Hematopoietic multipotent progenitor cell treated with erythropoietin and hydrocortisone succinate and interleukin-3 and kit ligand, for 8 days (in vitro differentiated cells): Measurements from ENCODE around the gene STX3.
"Not testable (repeated sequence)": the region's sequence is repeated elsewhere in the genome, so short reads cannot be mapped to it uniquely, and the experiment has no call there.

ENCODE experiments used
- DNase-seq: peaks from one replicate; pipeline ENCODE4 v3.0.0-alpha.2; 2015

Gene STX3

DNA sequence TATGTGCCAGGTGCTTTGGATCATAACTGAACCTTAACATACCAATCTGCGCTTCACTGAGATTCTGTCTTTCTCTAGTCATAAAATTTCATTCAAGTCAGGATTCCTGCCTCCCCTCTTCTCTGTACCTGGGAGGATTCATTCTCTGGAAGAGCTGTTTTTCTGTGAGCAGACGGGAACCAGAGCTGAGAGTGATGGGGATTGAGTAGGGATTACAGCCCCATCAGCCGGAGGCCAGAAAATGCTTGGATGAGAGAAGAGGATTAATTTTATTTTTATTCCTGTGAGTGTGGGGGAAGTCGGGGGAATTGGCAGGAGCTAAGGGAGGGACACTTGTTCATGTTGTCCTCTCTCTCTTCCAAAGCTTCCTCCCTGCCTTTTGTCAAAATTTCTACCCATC is 4.7 kb downstream of the STX3 start:
- DNase-seq: no peak

GRCh38 chr11:59760771-59761170 is 5.6 kb downstream of the STX3 start:
- DNase-seq: no peak

DNA sequence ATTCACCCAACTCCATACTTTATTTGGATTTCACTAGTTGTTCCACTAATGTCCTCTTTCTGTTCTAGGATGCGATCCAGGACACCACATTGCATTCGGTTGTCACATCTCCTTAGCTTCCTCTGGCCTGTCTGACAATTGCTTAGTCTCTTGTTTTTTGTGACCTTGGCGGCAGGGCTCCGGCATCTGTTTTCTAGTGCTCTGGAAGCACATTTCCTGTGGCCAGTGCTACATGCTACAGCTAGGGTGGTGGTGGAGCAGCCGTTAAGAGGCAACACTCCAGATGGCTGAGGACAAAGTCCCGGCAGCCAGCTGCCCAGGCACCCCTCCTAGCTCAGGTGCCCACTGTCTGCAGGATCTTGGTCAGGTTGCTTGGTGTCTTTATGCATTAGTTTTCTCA is 6.8 kb downstream of the STX3 start:
- DNase-seq: no peak

- no peak for DNase-seq
These were observed 10.0 kb downstream of the STX3 start for GRCh38 chr11:59765068-59765735.

DNA sequence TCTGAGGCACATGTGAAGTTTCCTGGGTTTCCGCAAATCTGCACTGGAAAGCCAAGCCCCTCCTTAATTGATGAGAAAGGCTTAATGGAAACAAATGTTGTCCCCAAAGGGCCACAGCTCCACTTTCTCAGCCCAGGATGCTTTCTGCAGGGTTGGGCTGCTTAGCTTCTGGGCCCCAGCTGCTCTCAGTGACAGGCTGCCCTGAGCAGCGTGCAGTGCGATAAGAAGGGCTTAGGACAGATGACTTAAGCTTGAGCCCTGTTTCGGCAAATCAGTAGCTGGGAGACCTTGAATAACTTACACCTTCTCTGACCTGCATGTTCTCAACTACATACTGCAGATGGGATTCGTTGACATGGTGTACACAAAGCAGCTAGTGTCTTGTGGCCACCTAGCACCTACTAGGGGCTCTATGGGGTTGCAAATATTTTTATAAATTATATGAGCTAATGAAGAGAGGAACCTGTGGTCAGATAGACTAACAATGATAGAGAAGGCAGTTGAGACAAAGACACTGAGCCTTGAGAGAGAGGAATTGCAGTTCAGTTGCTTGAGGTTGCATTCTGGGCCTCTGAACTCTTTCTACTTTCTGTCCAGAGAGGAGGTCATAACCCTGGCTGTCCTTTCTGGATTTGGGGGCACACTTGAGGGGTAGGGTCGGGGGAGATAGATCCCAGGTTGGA is 11.5 kb downstream of the STX3 start:
- DNase-seq: peak; percentile 58

DNA sequence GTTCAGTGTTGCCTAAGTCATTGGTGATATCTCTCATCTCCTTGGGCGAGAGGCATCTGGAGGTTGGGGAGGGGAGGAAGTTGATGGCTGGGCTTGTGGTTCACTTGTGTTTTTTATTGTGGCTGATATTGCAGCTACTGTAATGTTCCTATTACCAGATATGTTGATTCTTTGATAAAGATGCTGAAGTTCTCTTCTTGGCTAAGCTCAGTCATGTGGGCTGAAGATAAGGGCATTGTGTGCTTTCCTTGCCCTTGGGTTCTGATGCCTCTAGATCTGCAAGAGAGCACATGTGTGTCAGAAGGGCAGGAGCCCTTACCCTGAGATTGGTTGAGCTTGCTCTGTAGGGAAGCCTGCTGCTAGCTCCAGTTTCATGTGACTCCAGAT is 12.0 kb downstream of the STX3 start:
- peak; percentile 92 for DNase-seq

- DNase-seq: no peak
These were observed 13.9 kb downstream of the STX3 start for GRCh38 chr11:59769111-59769510.

- DNase-seq: no peak
These were observed 14.7 kb downstream of the STX3 start for GRCh38 chr11:59769828-59770227.

GRCh38 chr11:59770319-59770718 is 15.1 kb downstream of the STX3 start:
- DNase-seq: no peak

DNA sequence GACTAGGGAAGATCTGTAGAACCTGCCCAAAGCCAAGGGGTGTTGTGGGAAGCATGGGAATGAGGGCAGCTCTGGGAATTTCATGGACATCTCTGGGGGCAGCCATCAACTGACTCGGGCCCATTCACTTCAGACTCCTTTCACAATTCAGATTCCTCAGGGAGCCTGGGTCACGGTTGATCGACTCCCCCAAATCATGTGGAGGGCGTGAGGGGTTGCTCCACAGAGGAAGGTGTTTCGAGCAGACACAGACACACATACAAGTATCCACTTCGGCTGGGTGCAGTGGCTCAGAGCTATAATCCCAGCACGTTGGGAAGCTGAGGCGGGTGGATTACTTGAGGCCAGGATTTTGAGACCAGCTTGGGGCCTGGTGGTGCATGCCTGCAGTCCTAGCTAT is 15.7 kb downstream of the STX3 start:
- DNase-seq: no peak

DNA sequence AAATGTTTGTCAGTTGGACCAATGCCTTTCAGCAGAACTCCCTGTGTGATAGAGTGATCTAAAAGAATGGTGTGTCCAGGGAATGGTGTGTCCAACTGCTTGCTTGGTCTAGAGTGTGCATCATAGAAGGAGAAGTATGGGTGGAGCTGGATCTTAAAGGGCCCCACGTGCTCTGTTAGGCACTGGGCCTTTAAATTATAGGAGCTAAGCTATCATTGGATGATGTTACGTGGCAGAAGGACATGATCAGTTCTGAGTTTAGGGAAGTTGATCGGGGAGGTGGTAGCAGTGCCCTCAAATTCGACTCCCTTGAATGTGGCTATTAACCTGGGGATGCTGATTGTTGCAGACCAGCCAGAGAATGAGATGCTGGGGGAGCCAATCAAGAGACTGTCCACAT is 16.4 kb downstream of the STX3 start:
- no peak for DNase-seq

GRCh38 chr11:59773083-59773440 is 17.9 kb downstream of the STX3 start:
- no peak for DNase-seq

- DNase-seq: no peak
These were observed 21.3 kb downstream of the STX3 start for GRCh38 chr11:59776210-59777066.

DNA sequence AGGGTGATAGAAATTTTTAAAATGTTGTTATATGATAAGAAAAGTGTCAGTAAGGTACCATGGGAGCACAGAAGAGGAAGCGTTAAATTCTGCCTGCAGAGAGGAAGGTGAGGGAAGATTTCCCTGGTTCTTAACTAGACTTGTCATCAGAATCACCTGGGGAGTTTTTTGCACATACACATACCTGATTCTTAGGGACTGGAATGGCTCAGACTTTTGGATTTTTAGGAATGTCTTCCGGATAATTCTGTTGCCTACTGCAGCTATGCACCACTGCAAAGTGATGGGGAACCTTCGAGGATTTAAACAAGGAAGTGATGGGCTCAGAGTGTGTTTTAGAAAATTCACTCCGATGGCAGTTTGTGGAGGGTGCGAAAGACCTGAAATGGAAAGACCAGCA is 21.9 kb downstream of the STX3 start:
- no peak for DNase-seq

GRCh38 chr11:59778122-59778521 is 22.9 kb downstream of the STX3 start:
- no peak for DNase-seq

GRCh38 chr11:59779487-59779886 is 24.3 kb downstream of the STX3 start:
- no peak for DNase-seq

DNA sequence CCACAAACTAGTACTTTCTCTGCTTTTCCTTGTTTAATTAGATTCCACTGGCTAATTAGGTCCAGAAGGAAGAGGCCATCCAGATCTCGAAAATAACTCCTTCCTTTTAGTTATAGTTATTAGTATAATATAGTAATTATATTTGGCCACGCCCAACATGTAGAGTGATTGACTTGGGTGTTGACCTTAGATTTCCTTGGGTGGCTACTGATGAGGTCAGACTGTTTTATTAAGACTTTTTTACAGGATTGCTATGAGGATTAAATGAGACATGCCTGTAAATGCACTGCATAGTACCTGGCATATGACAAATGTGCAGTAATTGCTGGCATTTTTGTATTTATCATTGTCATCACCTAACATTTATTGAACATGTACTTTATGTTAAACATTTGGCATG is 26.9 kb downstream of the STX3 start:
- DNase-seq: no peak

GRCh38 chr11:59783632-59784090 is 28.5 kb downstream of the STX3 start:
- no peak for DNase-seq

DNA sequence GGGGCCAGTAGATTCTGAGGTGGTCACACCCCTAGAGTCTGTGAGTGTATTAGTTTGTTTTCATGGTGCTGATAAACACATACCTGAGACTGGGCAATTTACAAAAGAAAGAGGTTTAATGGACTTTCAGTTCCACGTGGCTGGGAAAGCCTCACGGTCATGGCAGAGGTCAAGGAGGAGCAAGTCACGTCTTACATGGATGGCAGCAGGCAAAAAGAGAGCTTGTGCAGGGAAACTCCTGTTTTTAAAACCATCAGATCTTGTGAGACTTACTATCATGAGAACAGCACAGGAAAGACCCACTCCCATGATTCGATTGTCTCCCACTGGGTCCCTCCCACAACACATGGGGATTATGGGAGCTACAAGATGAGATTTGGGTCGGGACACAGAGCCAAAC is 29.3 kb downstream of the STX3 start:
- DNase-seq: not testable (repeated sequence)

GRCh38 chr11:59785818-59786217 is 30.6 kb downstream of the STX3 start:
- DNase-seq: no peak

- DNase-seq: no peak
These were observed 32.0 kb downstream of the STX3 start for GRCh38 chr11:59787255-59787588.

GRCh38 chr11:59787816-59788215 is 32.6 kb downstream of the STX3 start:
- no peak for DNase-seq

- no peak for DNase-seq
These were observed 36.5 kb downstream of the STX3 start for GRCh38 chr11:59791639-59792038.

GRCh38 chr11:59792507-59792906 is 37.3 kb downstream of the STX3 start:
- no peak for DNase-seq
